H9 (cell line): ENCODE results near the gene SLX4IP. TPM values are rescaled to one million over a fixed set of nuclear protein-coding genes. Genes with fewer than 3 reads are reported as not detected.

Experiments used
- DNase-seq: peaks from one replicate; pipeline ENCODE4 v3.0.0-alpha.2; 2017
- H2AFZ ChIP-seq: one replicate; pipeline ENCODE4 v1.6.1; 2013; ENCODE audit warnings: mild to moderate bottlenecking, low read length, control low read depth, moderate library complexity
- H2AK5ac ChIP-seq: 2 replicates; pipeline ENCODE4 v1.6.1; 2013; ENCODE audit warnings: low read length, control low read depth, mixed read lengths; ENCODE audit not compliant: insufficient read length
- H2BK120ac ChIP-seq: one replicate; pipeline ENCODE4 v1.6.1; 2013; ENCODE audit warnings: low read depth, mild to moderate bottlenecking, low read length, control low read depth, inconsistent platforms; ENCODE audit not compliant: poor library complexity, severe bottlenecking
- H2BK12ac ChIP-seq: 2 replicates; pipeline ENCODE4 v1.6.1; 2013; ENCODE audit warnings: low read length, control low read depth, mixed read lengths, low read depth; ENCODE audit not compliant: insufficient read length
- H2BK15ac ChIP-seq: 2 replicates; pipeline ENCODE4 v1.6.1; 2013; ENCODE audit warnings: low read depth, low read length, control low read depth
- H2BK20ac ChIP-seq: one replicate; pipeline ENCODE4 v1.6.1; 2013; ENCODE audit warnings: low read depth, mild to moderate bottlenecking, low read length, control low read depth, inconsistent platforms; ENCODE audit not compliant: poor library complexity, severe bottlenecking
- H2BK5ac ChIP-seq: 2 replicates; pipeline ENCODE4 v1.6.1; 2013; ENCODE audit warnings: low read length, control low read depth, mixed read lengths; ENCODE audit not compliant: insufficient read length
- H3K14ac ChIP-seq: 2 replicates; pipeline ENCODE4 v1.6.1; 2013; ENCODE audit warnings: low read length, control low read depth; ENCODE audit not compliant: insufficient read depth
- H3K18ac ChIP-seq: 2 replicates; pipeline ENCODE4 v1.6.1; 2013; ENCODE audit warnings: low read depth, mild to moderate bottlenecking, mixed read lengths, low read length, control low read depth; ENCODE audit not compliant: insufficient read length
- H3K23ac ChIP-seq: 2 replicates; pipeline ENCODE4 v1.6.1; 2013; ENCODE audit warnings: low read length, control low read depth, mixed read lengths, low read depth; ENCODE audit not compliant: insufficient read length
- H3K23me2 ChIP-seq: 2 replicates; pipeline ENCODE4 v1.6.1; 2013; ENCODE audit warnings: low read depth, mild to moderate bottlenecking, mixed read lengths, low read length, control low read depth; ENCODE audit not compliant: insufficient read length, poor library complexity, severe bottlenecking
- H3K27ac ChIP-seq: 2 replicates; pipeline ENCODE4 v1.5.1; 2013; ENCODE audit warnings: low read length, control low read depth, mixed read lengths, low read depth; ENCODE audit not compliant: insufficient read length
- H3K27me3 ChIP-seq: 2 replicates; pipeline ENCODE4 v1.6.1; 2013; ENCODE audit warnings: low read length, control low read depth, inconsistent platforms; ENCODE audit not compliant: insufficient read depth
- H3K4ac ChIP-seq: 2 replicates; pipeline ENCODE4 v1.6.1; 2013; ENCODE audit warnings: low read depth, mild to moderate bottlenecking, control low read depth, inconsistent platforms, low read length, moderate library complexity
- H3K4me1 ChIP-seq: 2 replicates; pipeline ENCODE4 v1.6.1; 2013; ENCODE audit warnings: low read length, control low read depth, inconsistent platforms; ENCODE audit not compliant: insufficient read depth
- H3K4me2 ChIP-seq: 2 replicates; pipeline ENCODE4 v1.6.1; 2013; ENCODE audit warnings: low read length, control low read depth, mixed read lengths; ENCODE audit not compliant: insufficient read length, insufficient read depth
- H3K56ac ChIP-seq: 2 replicates; pipeline ENCODE4 v1.6.1; 2013; ENCODE audit warnings: low read depth, mild to moderate bottlenecking, mixed read lengths, low read length, control low read depth; ENCODE audit not compliant: insufficient read length
- H3K79me1 ChIP-seq: 2 replicates; pipeline ENCODE4 v1.6.1; 2013; ENCODE audit warnings: low read depth, mild to moderate bottlenecking, moderate library complexity, low read length, control low read depth, inconsistent platforms; ENCODE audit not compliant: insufficient read depth, poor library complexity, severe bottlenecking
- H3K79me2 ChIP-seq: 2 replicates; pipeline ENCODE4 v1.6.1; 2013; ENCODE audit warnings: low read length, control low read depth, inconsistent platforms; ENCODE audit not compliant: insufficient read depth
- H3K9ac ChIP-seq: 2 replicates; pipeline ENCODE4 v1.6.1; 2013; ENCODE audit warnings: low read length, control low read depth, mixed read lengths; ENCODE audit not compliant: insufficient read length; ENCODE audit errors: extremely low read depth
- H3K9me3 ChIP-seq: one replicate; pipeline ENCODE4 v1.6.1; 2013; ENCODE audit warnings: low read depth, low read length, inconsistent platforms; ENCODE audit not compliant: control insufficient read depth
- H3T11ph ChIP-seq: one replicate; pipeline ENCODE4 v1.6.1; 2013; ENCODE audit warnings: mild to moderate bottlenecking, low read length, control low read depth, inconsistent platforms
- H4K20me1 ChIP-seq: one replicate; pipeline ENCODE4 v1.6.1; 2013; ENCODE audit not compliant: control insufficient read depth, insufficient read length, insufficient read depth
- H4K5ac ChIP-seq: 2 replicates; pipeline ENCODE4 v1.6.1; 2013; ENCODE audit warnings: low read depth, mild to moderate bottlenecking, mixed read lengths, low read length, control low read depth; ENCODE audit not compliant: insufficient read length
- H4K8ac ChIP-seq: replicated peaks from 2 replicates; pipeline ENCODE4 v1.6.1; 2013; ENCODE audit warnings: low read length, control low read depth, mixed read lengths, low read depth; ENCODE audit not compliant: insufficient read length
- H4K91ac ChIP-seq: 2 replicates; pipeline ENCODE4 v1.6.1; 2013; ENCODE audit warnings: low read depth, mild to moderate bottlenecking, moderate library complexity, mixed read lengths, low read length, control low read depth; ENCODE audit not compliant: insufficient read length
- H3K27ac Mint-ChIP-seq, 3 experiments: 2 replicates in 2 of 3; 3 replicates in 1 of 3; pipeline ENCODE4 v1.8.0; 2020 to 2021; ENCODE audit warnings: mixed read lengths in 3 of 3, mild to moderate bottlenecking in 1 of 3, moderate library complexity in 1 of 3
- H3K27me3 Mint-ChIP-seq: 2 replicates; pipeline ENCODE4 v1.8.0; 2021; ENCODE audit warnings: low read depth, mild to moderate bottlenecking, moderate library complexity, mixed read lengths
- H3K36me3 Mint-ChIP-seq, 3 experiments: 2 replicates in 2 of 3; 3 replicates in 1 of 3; pipeline ENCODE4 v1.8.0; 2020 to 2021; ENCODE audit warnings: low read depth in 3 of 3, mixed read lengths in 3 of 3; ENCODE audit not compliant: insufficient read depth in 1 of 3
- H3K4me1 Mint-ChIP-seq, 2 experiments: 2 replicates each; pipeline ENCODE4 v1.8.0; 2020; ENCODE audit warnings: mixed read lengths in 2 of 2
- H3K4me3 Mint-ChIP-seq, 2 experiments: 2 replicates in 1 of 2; 3 replicates in 1 of 2; pipeline ENCODE4 v1.8.0; 2020 to 2021; ENCODE audit warnings: mild to moderate bottlenecking in 2 of 2, mixed read lengths in 2 of 2, moderate library complexity in 1 of 2
- H3K9me3 Mint-ChIP-seq, 2 experiments: 2 replicates in 1 of 2; 3 replicates in 1 of 2; pipeline ENCODE4 v1.8.0; 2020; ENCODE audit warnings: mild to moderate bottlenecking in 2 of 2, mixed read lengths in 2 of 2, moderate library complexity in 1 of 2
- CTCF ChIP-seq: fragments of 200-600 bp; sonication (generic); conservative IDR thresholded peaks from 3 replicates; pipeline ENCODE4 v1.8.0; 2021; ENCODE audit warnings: antibody characterized with exemption, mild to moderate bottlenecking
- WGBS: extraction: QIAGEN DNeasy Blood & Tissue Kit; methylation state at CpG from one replicate; pipeline ENCODE4 v1.1.7; 2013; ENCODE audit warnings: missing lambda C conversion rate, low lambda C conversion rate, mixed read lengths; ENCODE audit not compliant: insufficient read length; ENCODE audit errors: extremely low coverage; 5-methylcytosine and 5-hydroxymethylcytosine counted together
- total RNA-seq: library from RNA; stranded (reverse); gene quantifications from 2 replicates; pipeline ENCODE4 v1.2.1, GENCODE V29; 2021

Gene SLX4IP
- total RNA-seq, 1 experiment from 2014 or later, result 7.9 TPM

DNA sequence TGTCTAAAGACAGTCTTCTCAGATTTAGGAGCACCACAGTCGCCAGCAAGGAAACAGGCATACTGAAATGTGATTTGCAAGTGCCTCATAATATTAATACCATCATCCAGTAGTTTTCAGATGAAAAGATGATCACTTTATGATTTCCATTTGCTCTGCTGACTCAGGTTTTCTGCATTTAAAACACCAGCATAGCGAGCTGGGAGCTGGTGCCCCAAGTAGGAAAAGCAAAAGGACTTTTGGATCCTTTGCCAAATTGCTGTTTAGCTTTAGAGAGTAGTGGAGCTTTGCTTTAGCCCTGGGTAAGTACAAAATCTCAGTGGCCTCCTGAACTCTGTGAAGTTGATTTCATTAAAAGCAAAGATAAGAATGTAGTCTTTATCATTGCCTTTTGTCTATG, 160.2 kb downstream of the SLX4IP start:
- no CpG with 5 or more reads among the region's 2 CpGs for WGBS
- H3K4me1 ChIP-seq, result no peaks in the 10 kb centered on the region
- H3K9me3 ChIP-seq, result no peaks in the 10 kb centered on the region
- H2BK5ac ChIP-seq, result no peak overlapping the region
- Mint-ChIP-seq H3K27ac (no peak overlapping the region), H3K36me3 (no peaks in the 10 kb centered on the region; a peak in 1 of 7 replicates), H3K4me3 (no peak overlapping the region), H3K27me3 (no peaks in the 10 kb centered on the region), H3K9me3 (no peaks in the 10 kb centered on the region), H3K4me1 (peaks cover 9 to 14% of the 10 kb centered on the region in 2 experiments; a peak in 3 of 4 replicates)
- no peak overlapping the region for H3K4ac ChIP-seq
- H3K79me1 ChIP-seq, result no peaks in the 10 kb centered on the region
- DNase-seq, result no peak
- H3T11ph ChIP-seq, result no peak overlapping the region
- H3K27ac ChIP-seq, result no peak overlapping the region
- no peak overlapping the region for H4K91ac ChIP-seq
- H4K8ac ChIP-seq, result no peak overlapping the region
- TF ChIP-seq CTCF, result no peak
- H2AK5ac ChIP-seq, result no peak overlapping the region
- H2BK20ac ChIP-seq, result no peak overlapping the region
- no peak overlapping the region for H3K9ac ChIP-seq
- no peaks in the 10 kb centered on the region for H3K79me2 ChIP-seq
- H2BK15ac ChIP-seq, result no peak overlapping the region
- no peaks in the 10 kb centered on the region for H4K20me1 ChIP-seq
- H2BK12ac ChIP-seq, result no peak overlapping the region
- H3K18ac ChIP-seq, result no peak overlapping the region
- H3K23me2 ChIP-seq, result no peaks in the 10 kb centered on the region
- no peak overlapping the region for H4K5ac ChIP-seq
- H3K14ac ChIP-seq, result no peak overlapping the region
- H2AFZ ChIP-seq, result no peak overlapping the region
- H3K23ac ChIP-seq, result no peak overlapping the region
- H3K56ac ChIP-seq, result no peak overlapping the region
- no peak overlapping the region for H3K4me2 ChIP-seq
- no peaks in the 10 kb centered on the region for H3K27me3 ChIP-seq
- no peak overlapping the region for H2BK120ac ChIP-seq
